Astrocyte of the spinal cord (primary cell): ENCODE measurements around the gene VWA3B.

Experiments used
- DNase-seq: peaks from one replicate; pipeline ENCODE4 v3.0.0; 2011; ENCODE audit warnings: low read depth, low spot score
- H3K4me3 ChIP-seq: 2 replicates; pipeline ENCODE4 v1.5.1; 2011; ENCODE audit warnings: low read depth, mild to moderate bottlenecking, low read length, moderate library complexity
- CTCF ChIP-seq: IDR thresholded peaks from 2 replicates; pipeline ENCODE4 v1.5.1; 2012; ENCODE audit warnings: low read depth, mild to moderate bottlenecking, low read length, inconsistent platforms
- in situ Hi-C: cut with HindIII; loops from 2 replicates; pipeline ENCODE4 v1.10.0; 2017; ENCODE audit warnings: low sequenced_read_pairs

Gene VWA3B

GRCh38 chr2:98164256-98164655 is 77.3 kb downstream of the VWA3B start:
- in situ Hi-C loops: no loop called here
- TF ChIP-seq CTCF: no peak
- no peak overlapping the region for H3K4me3 ChIP-seq
- no peak for DNase-seq

GRCh38 chr2:98165516-98166071 is 78.6 kb downstream of the VWA3B start:
- no peak overlapping the region for H3K4me3 ChIP-seq
- in situ Hi-C loops: no loop called here
- DNase-seq: no peak
- no peak for TF ChIP-seq CTCF

GRCh38 chr2:98167916-98168315 is 80.9 kb downstream of the VWA3B start:
- no peak for TF ChIP-seq CTCF
- DNase-seq: no peak
- in situ Hi-C loops: no loop called here
- H3K4me3 ChIP-seq: no peak overlapping the region

- no peak for TF ChIP-seq CTCF
Observed at GRCh38 chr2:98170076-98170475, 83.1 kb downstream of the VWA3B start.

GRCh38 chr2:98172150-98172765 is 85.3 kb downstream of the VWA3B start:
- H3K4me3 ChIP-seq: no peak overlapping the region
- DNase-seq: no peak
- no peak for TF ChIP-seq CTCF
- in situ Hi-C loops: no loop called here

More at GRCh38 chr2:98170076-98170475, 83.1 kb downstream of the VWA3B start:
- in situ Hi-C loops: no loop called here
- DNase-seq: no peak
- H3K4me3 ChIP-seq: no peak overlapping the region

GRCh38 chr2:98172951-98173350 is 86.0 kb downstream of the VWA3B start:
- TF ChIP-seq CTCF: no peak
- H3K4me3 ChIP-seq: no peak overlapping the region
- in situ Hi-C loops: no loop called here

More at GRCh38 chr2:98172951-98173350, 86.0 kb downstream of the VWA3B start:
- no peak for DNase-seq
